Osteoblast (primary cell): ENCODE results near the gene STK32C. TPM values are rescaled to one million over a fixed set of nuclear protein-coding genes. Genes with fewer than 3 reads are reported as not detected.
A peak's percentile ranks its signal among the peaks of the same experiment; 100 is the strongest.

Experiments used
- DNase-seq: peaks from one replicate; pipeline ENCODE4 v3.0.0; 2011; ENCODE audit warnings: low spot score, mixed read lengths; ENCODE audit not compliant: insufficient read length; ENCODE audit errors: missing footprints
- H2AFZ ChIP-seq: 2 replicates; pipeline ENCODE4 v1.6.0; 2011; ENCODE audit warnings: mild to moderate bottlenecking, low read length
- H3K27ac ChIP-seq: 2 replicates; pipeline ENCODE4 v1.5.1; 2011; ENCODE audit warnings: mild to moderate bottlenecking, low read depth, low read length, moderate library complexity
- H3K27me3 ChIP-seq: 2 replicates; pipeline ENCODE4 v1.6.0; 2012; ENCODE audit warnings: mild to moderate bottlenecking, control low read depth, inconsistent platforms, low read length, moderate library complexity; ENCODE audit not compliant: insufficient read depth
- H3K36me3 ChIP-seq: 2 replicates; pipeline ENCODE4 v1.5.1; 2011; ENCODE audit warnings: mild to moderate bottlenecking, low read length, control low read depth, moderate library complexity; ENCODE audit not compliant: insufficient read depth
- H3K4me1 ChIP-seq: 2 replicates; pipeline ENCODE4 v1.5.1; 2011; ENCODE audit warnings: mild to moderate bottlenecking, low read length, control low read depth, moderate library complexity; ENCODE audit not compliant: insufficient read depth
- H3K4me2 ChIP-seq: 2 replicates; pipeline ENCODE4 v1.6.0; 2011; ENCODE audit warnings: mild to moderate bottlenecking, low read length; ENCODE audit not compliant: insufficient read depth
- H3K4me3 ChIP-seq: fragments of 200-600 bp; sonication (generic); 3 replicates; pipeline ENCODE4 v1.5.1; 2012; ENCODE audit warnings: mild to moderate bottlenecking, low read length, inconsistent platforms; ENCODE audit not compliant: insufficient read depth
- H3K79me2 ChIP-seq: 2 replicates; pipeline ENCODE4 v1.6.0; 2012; ENCODE audit warnings: mild to moderate bottlenecking, low read length, control low read depth, inconsistent platforms; ENCODE audit not compliant: insufficient read depth
- H3K9me3 ChIP-seq: 2 replicates; pipeline ENCODE4 v1.5.1; 2011; ENCODE audit warnings: low read depth, low read length, control low read depth
- H4K20me1 ChIP-seq: 2 replicates; pipeline ENCODE4 v1.6.0; 2012; ENCODE audit warnings: mild to moderate bottlenecking, low read length, control low read depth; ENCODE audit not compliant: insufficient read depth
- total RNA-seq: library from RNA; depleted of rRNA; stranded (reverse); fragments of >200 nt; gene quantifications from 2 replicates; pipeline ENCODE4 v1.2.3, GENCODE V29; 2012
- TF ChIP-seq, protein P1 (sequence below): IDR thresholded peaks from 2 replicates; pipeline ENCODE4 v1.5.1; 2011; ENCODE audit warnings: mild to moderate bottlenecking, low read depth, low read length, moderate library complexity; ENCODE audit errors: extremely low read depth

The STK32C gene
- total RNA-seq, 1 donor, result 14.5 TPM

DNA sequence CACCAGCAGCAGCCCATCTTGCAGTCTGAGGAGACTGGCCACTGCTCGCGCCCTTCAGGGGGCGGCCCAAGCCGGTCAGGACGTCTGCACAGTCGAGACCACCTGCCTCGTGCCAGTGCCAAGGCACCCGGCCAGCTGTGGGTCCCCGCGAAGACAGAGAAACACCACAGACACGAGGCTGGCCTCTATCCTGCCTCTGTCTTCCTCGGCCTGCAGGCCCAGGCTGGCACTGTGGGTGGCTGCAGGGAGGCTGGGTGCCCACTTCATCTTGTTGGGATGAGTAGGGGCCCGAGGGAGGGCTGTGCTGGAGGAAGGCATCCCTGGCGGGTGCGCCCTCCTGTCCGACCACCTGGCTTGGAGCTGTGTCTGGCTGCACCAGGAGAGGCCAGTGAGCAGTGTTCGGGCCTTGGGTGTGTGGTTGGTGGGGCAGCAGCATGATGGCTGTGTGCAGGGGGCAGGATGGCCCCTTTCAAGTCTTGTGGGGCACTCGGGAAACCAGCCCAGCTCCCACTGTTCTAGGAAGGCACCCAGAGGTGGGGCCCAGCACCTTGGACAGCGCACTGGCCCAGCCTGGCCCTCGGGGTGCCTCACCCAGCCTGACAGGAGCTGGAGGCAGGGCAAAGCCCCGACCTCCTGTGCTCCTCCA is 113.7 kb downstream of the STK32C start:
- no peak overlapping the region for H3K27ac ChIP-seq
- H3K4me2 ChIP-seq, result no peak overlapping the region
- no peaks in the 10 kb centered on the region for H3K36me3 ChIP-seq
- no peaks in the 10 kb centered on the region for H3K79me2 ChIP-seq
- H2AFZ ChIP-seq, result no peak overlapping the region
- peak; percentile 98 for DNase-seq
- H3K9me3 ChIP-seq, result no peaks in the 10 kb centered on the region
- no peaks in the 10 kb centered on the region for H3K4me1 ChIP-seq
- no peaks in the 10 kb centered on the region for H4K20me1 ChIP-seq
- H3K27me3 ChIP-seq, result peaks cover 2% of the 10 kb centered on the region
- no peak overlapping the region for H3K4me3 ChIP-seq
- TF ChIP-seq, protein P1, sequence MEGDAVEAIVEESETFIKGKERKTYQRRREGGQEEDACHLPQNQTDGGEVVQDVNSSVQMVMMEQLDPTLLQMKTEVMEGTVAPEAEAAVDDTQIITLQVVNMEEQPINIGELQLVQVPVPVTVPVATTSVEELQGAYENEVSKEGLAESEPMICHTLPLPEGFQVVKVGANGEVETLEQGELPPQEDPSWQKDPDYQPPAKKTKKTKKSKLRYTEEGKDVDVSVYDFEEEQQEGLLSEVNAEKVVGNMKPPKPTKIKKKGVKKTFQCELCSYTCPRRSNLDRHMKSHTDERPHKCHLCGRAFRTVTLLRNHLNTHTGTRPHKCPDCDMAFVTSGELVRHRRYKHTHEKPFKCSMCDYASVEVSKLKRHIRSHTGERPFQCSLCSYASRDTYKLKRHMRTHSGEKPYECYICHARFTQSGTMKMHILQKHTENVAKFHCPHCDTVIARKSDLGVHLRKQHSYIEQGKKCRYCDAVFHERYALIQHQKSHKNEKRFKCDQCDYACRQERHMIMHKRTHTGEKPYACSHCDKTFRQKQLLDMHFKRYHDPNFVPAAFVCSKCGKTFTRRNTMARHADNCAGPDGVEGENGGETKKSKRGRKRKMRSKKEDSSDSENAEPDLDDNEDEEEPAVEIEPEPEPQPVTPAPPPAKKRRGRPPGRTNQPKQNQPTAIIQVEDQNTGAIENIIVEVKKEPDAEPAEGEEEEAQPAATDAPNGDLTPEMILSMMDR, result no peak

GRCh38 chr10:132192991-132193665 is 114.6 kb downstream of the STK32C start:
- Histone ChIP-seq H2AFZ (no peak overlapping the region), H3K9me3 (no peaks in the 10 kb centered on the region), H3K36me3 (no peaks in the 10 kb centered on the region), H3K4me1 (no peaks in the 10 kb centered on the region), H3K4me2 (no peak overlapping the region), H3K4me3 (no peak overlapping the region), H3K27me3 (peaks cover 11% of the 10 kb centered on the region), H3K27ac (no peak overlapping the region), H3K79me2 (no peaks in the 10 kb centered on the region), H4K20me1 (peaks cover under 1% of the 10 kb centered on the region)
- TF ChIP-seq, protein P1, result no peak
- DNase-seq, result peak; percentile 62

DNA sequence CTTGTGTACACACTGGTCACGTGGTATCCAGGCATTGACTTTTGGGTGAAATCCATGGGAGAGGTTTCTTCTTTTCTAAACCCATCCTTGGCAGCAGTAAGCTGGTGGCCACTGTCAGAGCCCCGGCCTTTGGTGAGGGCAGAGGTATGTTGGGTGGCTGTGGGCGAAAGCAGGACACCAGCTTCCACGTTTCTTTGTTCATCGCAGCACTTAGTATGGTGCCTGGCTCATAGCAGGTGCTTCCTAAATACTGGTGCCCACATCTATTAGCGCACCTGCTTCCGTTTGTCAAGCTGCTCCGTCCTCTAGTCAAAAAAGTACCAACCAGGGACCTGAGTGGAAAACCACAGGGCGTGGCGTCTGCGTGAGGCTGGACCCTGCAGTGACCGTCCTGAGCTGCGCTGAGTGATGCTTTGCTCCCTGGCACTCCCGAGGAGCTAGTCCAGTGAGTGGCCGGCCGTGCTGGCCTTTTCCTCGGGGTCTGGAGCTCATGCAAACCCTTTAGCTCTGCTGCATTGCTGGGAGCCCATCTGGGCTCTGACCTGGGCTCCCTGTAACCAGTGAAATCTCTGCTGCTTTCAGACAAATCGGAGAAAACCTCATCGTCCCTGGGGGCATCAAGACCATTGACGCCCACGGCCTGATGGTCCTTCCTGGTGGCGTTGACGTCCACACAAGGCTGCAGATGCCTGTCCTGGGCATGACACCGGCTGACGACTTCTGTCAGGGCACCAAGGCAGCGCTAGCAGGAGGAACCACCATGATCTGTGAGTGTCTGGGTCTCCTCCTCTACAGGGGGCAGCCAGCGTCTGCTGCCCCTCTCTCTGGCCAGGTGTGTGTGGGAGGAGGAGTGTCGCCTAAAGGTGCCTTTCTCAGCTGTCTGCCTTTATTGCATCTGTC is 115.4 kb downstream of the STK32C start:
- H3K4me2 ChIP-seq, result no peak overlapping the region
- no peak overlapping the region for H3K4me3 ChIP-seq
- H2AFZ ChIP-seq, result no peak overlapping the region
- no peaks in the 10 kb centered on the region for H3K79me2 ChIP-seq
- TF ChIP-seq, protein P1, result no peak
- no peak overlapping the region for H3K27ac ChIP-seq
- peaks cover 19% of the 10 kb centered on the region for H3K27me3 ChIP-seq
- no peaks in the 10 kb centered on the region for H3K4me1 ChIP-seq
- H3K36me3 ChIP-seq, result no peaks in the 10 kb centered on the region
- DNase-seq, result no peak
- H3K9me3 ChIP-seq, result no peaks in the 10 kb centered on the region
- H4K20me1 ChIP-seq, result peaks cover 3% of the 10 kb centered on the region
